RWPE2 (cell line): Measurements from ENCODE around the gene PES1.
"Not testable (repeated sequence)": the region's sequence is repeated elsewhere in the genome, so short reads cannot be mapped to it uniquely, and the experiment has no call there.

Experiments
- ATAC-seq: fragments of 200-7000 bp; cut with Tn5 transposase; 3 replicates; pipeline ENCODE4 v1.9.1; 2021; ENCODE audit warnings: low read depth
- DNase-seq: peaks from one replicate; pipeline ENCODE4 v3.0.0-alpha.2; 2020; ENCODE audit warnings: low spot score
- H3K27ac ChIP-seq: fragments of 450-650 bp; 2 replicates; pipeline ENCODE4 v1.5.1; 2017; ENCODE audit warnings: mild to moderate bottlenecking; ENCODE audit not compliant: poor library complexity, severe bottlenecking
- H3K27me3 ChIP-seq: fragments of 250-450 bp; sonication (Bioruptor Pico); 2 replicates; pipeline ENCODE4 v1.5.1; 2021; ENCODE audit warnings: mild to moderate bottlenecking, moderate library complexity; ENCODE audit not compliant: insufficient read depth, poor library complexity, severe bottlenecking
- H3K36me3 ChIP-seq: fragments of 250-450 bp; sonication (Bioruptor Pico); 2 replicates; pipeline ENCODE4 v1.5.1; 2020; ENCODE audit warnings: low read depth, mild to moderate bottlenecking, moderate library complexity
- H3K4me1 ChIP-seq: fragments of 250-450 bp; sonication (Bioruptor Pico); 2 replicates; pipeline ENCODE4 v1.5.1; 2021; ENCODE audit warnings: mild to moderate bottlenecking, moderate library complexity; ENCODE audit not compliant: insufficient read depth, poor library complexity, severe bottlenecking
- H3K4me3 ChIP-seq: fragments of 250-450 bp; sonication (Bioruptor Pico); 2 replicates; pipeline ENCODE4 v1.5.1; 2021; ENCODE audit warnings: mild to moderate bottlenecking, moderate library complexity; ENCODE audit not compliant: severe bottlenecking
- H3K9me3 ChIP-seq: fragments of 250-450 bp; sonication (Bioruptor Pico); 2 replicates; pipeline ENCODE4 v1.5.1; 2021; ENCODE audit warnings: mild to moderate bottlenecking, moderate library complexity; ENCODE audit not compliant: severe bottlenecking
- TF ChIP-seq, protein P1 (sequence below): fragments of 450-650 bp; IDR thresholded peaks from one replicate; pipeline ENCODE4 v1.5.1; 2017; ENCODE audit warnings: mild to moderate bottlenecking, moderate library complexity; ENCODE audit not compliant: poor library complexity, severe bottlenecking

Gene PES1

DNA sequence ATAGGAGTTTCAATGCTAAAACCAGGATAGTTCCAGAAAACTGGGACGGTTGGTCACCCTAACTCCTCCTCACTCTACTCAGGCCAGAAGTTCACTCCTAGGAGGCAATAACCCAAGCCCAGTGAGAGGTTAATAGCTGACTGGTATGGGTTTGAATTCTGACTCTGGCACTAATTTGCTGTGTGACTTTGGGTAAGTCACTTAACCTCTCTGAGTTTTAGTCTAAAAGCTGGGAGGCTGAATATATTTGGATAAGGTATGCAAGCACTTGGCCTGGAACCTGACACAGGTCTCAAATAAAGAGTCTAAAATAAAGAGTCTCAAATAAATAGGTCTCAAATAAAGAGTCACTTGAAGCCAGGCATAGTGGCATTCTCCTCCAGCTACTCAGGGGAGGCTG is 39.0 kb downstream of the PES1 start:
- H3K27ac ChIP-seq: no peak overlapping the region
- no peak for ATAC-seq
- no peak for DNase-seq
- no peak overlapping the region for H3K4me3 ChIP-seq
- H3K36me3 ChIP-seq: no peaks in the 10 kb centered on the region
- H3K9me3 ChIP-seq: no peaks in the 10 kb centered on the region
- H3K4me1 ChIP-seq: no peaks in the 10 kb centered on the region
- H3K27me3 ChIP-seq: no peaks in the 10 kb centered on the region
- TF ChIP-seq, protein P1, sequence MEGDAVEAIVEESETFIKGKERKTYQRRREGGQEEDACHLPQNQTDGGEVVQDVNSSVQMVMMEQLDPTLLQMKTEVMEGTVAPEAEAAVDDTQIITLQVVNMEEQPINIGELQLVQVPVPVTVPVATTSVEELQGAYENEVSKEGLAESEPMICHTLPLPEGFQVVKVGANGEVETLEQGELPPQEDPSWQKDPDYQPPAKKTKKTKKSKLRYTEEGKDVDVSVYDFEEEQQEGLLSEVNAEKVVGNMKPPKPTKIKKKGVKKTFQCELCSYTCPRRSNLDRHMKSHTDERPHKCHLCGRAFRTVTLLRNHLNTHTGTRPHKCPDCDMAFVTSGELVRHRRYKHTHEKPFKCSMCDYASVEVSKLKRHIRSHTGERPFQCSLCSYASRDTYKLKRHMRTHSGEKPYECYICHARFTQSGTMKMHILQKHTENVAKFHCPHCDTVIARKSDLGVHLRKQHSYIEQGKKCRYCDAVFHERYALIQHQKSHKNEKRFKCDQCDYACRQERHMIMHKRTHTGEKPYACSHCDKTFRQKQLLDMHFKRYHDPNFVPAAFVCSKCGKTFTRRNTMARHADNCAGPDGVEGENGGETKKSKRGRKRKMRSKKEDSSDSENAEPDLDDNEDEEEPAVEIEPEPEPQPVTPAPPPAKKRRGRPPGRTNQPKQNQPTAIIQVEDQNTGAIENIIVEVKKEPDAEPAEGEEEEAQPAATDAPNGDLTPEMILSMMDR: no peak

DNA sequence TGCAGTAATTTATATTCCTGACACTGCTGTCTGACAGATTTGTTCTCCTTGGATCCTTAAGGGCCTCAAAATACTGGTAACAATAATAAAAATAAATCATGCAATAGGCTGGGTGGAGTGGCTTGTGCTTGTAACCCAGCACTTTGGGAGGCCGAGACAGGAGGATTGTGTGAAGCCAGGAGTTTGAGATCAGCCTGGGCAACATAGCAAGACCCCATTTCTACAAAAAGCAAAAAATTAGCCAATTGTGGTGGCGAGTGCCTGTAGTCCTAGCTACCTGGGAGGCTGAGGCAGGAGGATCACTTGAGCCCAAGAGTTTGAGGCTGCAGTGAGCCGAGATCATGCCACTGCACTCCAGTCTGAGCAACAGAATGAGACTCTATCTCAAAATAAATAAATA is 39.9 kb downstream of the PES1 start:
- not testable (repeated sequence) for H3K27ac ChIP-seq, DNase-seq, ATAC-seq, H3K9me3 ChIP-seq, H3K4me1 ChIP-seq, H3K4me3 ChIP-seq, H3K36me3 ChIP-seq, H3K27me3 ChIP-seq

DNA sequence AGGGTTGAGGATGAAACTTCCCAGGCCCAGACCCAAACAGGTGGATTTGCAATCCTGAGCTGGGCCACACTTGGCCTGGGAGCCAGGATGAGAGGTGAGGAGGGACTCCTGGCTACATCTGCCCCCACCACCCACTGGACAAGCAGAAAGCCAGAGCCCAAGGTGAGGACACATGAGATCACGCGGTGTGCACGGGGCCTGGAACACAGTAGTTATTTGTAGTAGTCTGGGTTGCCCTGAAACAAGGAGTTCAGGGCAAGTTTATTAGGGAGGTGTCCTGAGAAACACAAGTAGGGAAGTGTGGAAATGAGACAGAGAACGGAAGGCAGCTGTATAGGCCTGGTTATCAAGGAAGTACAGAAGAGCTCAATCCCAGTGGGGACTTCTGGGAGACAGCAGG is 44.5 kb downstream of the PES1 start:
- no peaks in the 10 kb centered on the region for H3K4me1 ChIP-seq
- ATAC-seq: no peak
- no peaks in the 10 kb centered on the region for H3K9me3 ChIP-seq
- H3K36me3 ChIP-seq: no peaks in the 10 kb centered on the region
- H3K4me3 ChIP-seq: no peak overlapping the region
- no peaks in the 10 kb centered on the region for H3K27me3 ChIP-seq
- DNase-seq: no peak
- TF ChIP-seq, protein P1: no peak
- no peak overlapping the region for H3K27ac ChIP-seq

DNA sequence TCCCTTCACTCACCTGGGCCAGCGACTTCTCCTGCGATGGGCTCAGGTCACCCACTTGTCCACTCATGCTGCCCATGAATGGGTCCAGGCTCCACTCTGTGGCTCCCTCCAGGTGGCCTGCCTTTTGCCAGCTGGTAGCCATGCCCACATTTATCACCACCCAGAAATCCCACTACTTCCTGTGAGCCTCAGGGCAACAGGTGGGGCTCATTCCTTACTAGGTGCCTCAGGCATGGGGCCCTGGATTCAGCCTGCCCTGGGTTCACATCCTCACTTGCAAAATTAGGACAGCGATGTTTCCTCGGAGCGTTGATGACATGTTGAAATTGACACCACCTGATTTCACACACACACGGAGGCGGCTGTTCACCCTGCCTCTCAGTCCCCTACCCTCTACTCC is 45.1 kb downstream of the PES1 start, which contains the start of gene SEC14L6:
SEC14L6 (minus strand) TSS at position 126 of the 400 bp plus-strand sequence; CDS start at position 67, 59 bp downstream.
- TF ChIP-seq, protein P1: no peak
- Histone ChIP-seq H3K4me3 (no peak within 1 kb of the TSS), H3K36me3 (no peaks in the 10 kb centered on the region), H3K4me1 (no peaks in the 10 kb centered on the region), H3K9me3 (no peaks in the 10 kb centered on the region), H3K27ac (no peak within 1 kb of the TSS), H3K27me3 (no peaks in the 10 kb centered on the region)
- no peak; the same call in 2 of the 3 replicates for ATAC-seq
- no peak for DNase-seq

DNA sequence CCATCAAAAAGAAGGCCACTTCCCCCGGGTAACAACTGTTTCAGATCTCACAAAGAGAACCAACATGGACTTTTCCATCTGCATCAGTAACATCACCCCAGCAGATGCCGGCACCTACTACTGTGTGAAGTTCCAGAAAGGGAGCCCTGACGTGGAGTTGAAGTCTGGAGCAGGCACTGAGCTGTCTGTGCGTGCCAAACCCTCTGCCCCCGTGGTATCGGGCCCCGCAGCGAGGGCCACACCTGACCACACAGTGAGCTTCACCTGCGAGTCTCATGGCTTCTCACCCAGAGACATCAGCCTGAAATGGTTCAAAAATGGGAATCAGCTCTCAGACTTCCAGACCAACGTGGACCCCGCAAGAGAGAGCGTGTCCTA is 48.9 kb downstream of the PES1 start:
- H3K36me3 ChIP-seq: no peaks in the 10 kb centered on the region
- H3K27ac ChIP-seq: no peak overlapping the region
- no peaks in the 10 kb centered on the region for H3K4me1 ChIP-seq
- DNase-seq: no peak
- no peak overlapping the region for H3K4me3 ChIP-seq
- no peak for ATAC-seq
- TF ChIP-seq, protein P1: no peak
- H3K27me3 ChIP-seq: no peaks in the 10 kb centered on the region
- H3K9me3 ChIP-seq: no peaks in the 10 kb centered on the region
